HT1080 (cell line): ENCODE measurements around the gene RPTOR. TPM values are rescaled to one million over a fixed set of nuclear protein-coding genes. Genes with fewer than 3 reads are reported as not detected.

Experiments used
- DNase-seq: peaks from one replicate; pipeline ENCODE4 v3.0.0-alpha.2; 2015; ENCODE audit warnings: low read depth
- total RNA-seq: library from RNA; depleted of rRNA; stranded (reverse); fragments of >200 nt; shearing (Covaris generic); gene quantifications from 2 replicates; pipeline ENCODE4 v1.2.3, GENCODE V29; 2014

Gene RPTOR
- total RNA-seq, 1 experiment from 2014 or later: 18.5 TPM

GRCh38 chr17:80901319-80901718 is 356.7 kb downstream of the RPTOR start:
- DNase-seq: no peak

GRCh38 chr17:80902197-80902962 is 357.7 kb downstream of the RPTOR start:
- no peak for DNase-seq

GRCh38 chr17:80902963-80903611 is 358.4 kb downstream of the RPTOR start:
- DNase-seq: no peak

GRCh38 chr17:80904036-80904753 is 359.6 kb downstream of the RPTOR start:
- DNase-seq: no peak

- DNase-seq: no peak
These were observed 361.1 kb downstream of the RPTOR start for GRCh38 chr17:80905586-80906230.

GRCh38 chr17:80906364-80907259 is 362.0 kb downstream of the RPTOR start:
- DNase-seq: no peak

GRCh38 chr17:80907281-80907680 is 362.6 kb downstream of the RPTOR start:
- no peak for DNase-seq

GRCh38 chr17:80908211-80908610 is 363.6 kb downstream of the RPTOR start:
- DNase-seq: no peak

- no peak for DNase-seq
These were observed 364.1 kb downstream of the RPTOR start for GRCh38 chr17:80908776-80909175.

GRCh38 chr17:80909635-80910034 is 365.0 kb downstream of the RPTOR start:
- DNase-seq: no peak

GRCh38 chr17:80910043-80910442 is 365.4 kb downstream of the RPTOR start:
- DNase-seq: no peak

- no peak for DNase-seq
These were observed 367.8 kb downstream of the RPTOR start for GRCh38 chr17:80912476-80912875.

GRCh38 chr17:80913928-80914821 is 369.5 kb downstream of the RPTOR start:
- no peak for DNase-seq

GRCh38 chr17:80916246-80916645 is 371.6 kb downstream of the RPTOR start:
- DNase-seq: no peak

- no peak for DNase-seq
These were observed 373.3 kb downstream of the RPTOR start for GRCh38 chr17:80917716-80918560.

GRCh38 chr17:80918731-80919130 is 374.1 kb downstream of the RPTOR start:
- no peak for DNase-seq

GRCh38 chr17:80919331-80920311 is 375.0 kb downstream of the RPTOR start:
- DNase-seq: no peak

- no peak for DNase-seq
These were observed 375.8 kb downstream of the RPTOR start for GRCh38 chr17:80920441-80920840.
